GM18867 (cell line): ENCODE measurements around the gene NDRG4.

Source experiments
- ATAC-seq: cut with Tn5 transposase; IDR thresholded peaks from one replicate; pipeline ENCODE4 v1.9.1; 2021; ENCODE audit warnings: mild to moderate bottlenecking, moderate library complexity; ENCODE audit not compliant: unreplicated experiment

The NDRG4 gene

GRCh38 chr16:58537124-58537906 is 37.4 kb downstream of the NDRG4 start:
- ATAC-seq, result no peak

- ATAC-seq, result no peak
These were observed 41.8 kb downstream of the NDRG4 start for GRCh38 chr16:58541711-58542110.

GRCh38 chr16:58542291-58542690 is 42.3 kb downstream of the NDRG4 start:
- ATAC-seq, result no peak

GRCh38 chr16:58543685-58544084 is 43.7 kb downstream of the NDRG4 start:
- no peak for ATAC-seq

- no peak for ATAC-seq
These were observed 48.4 kb downstream of the NDRG4 start for GRCh38 chr16:58548378-58548777.

- ATAC-seq, result no peak
These were observed 51.6 kb downstream of the NDRG4 start for GRCh38 chr16:58551496-58551895.

GRCh38 chr16:58556678-58557077 is 56.7 kb downstream of the NDRG4 start:
- no peak for ATAC-seq
